CD14-positive monocyte (primary cell): ENCODE data around the gene S1PR3. TPM values are rescaled to one million over a fixed set of nuclear protein-coding genes. Genes with fewer than 3 reads are reported as not detected.

Experiments used
- DNase-seq, 3 donors: peaks; one replicate each; pipeline ENCODE4 v3.0.0-alpha.2; 2011 to 2022
- H2AFZ ChIP-seq: 2 replicates; pipeline ENCODE4 v1.6.0; 2012; ENCODE audit warnings: mild to moderate bottlenecking, low read depth, low read length, inconsistent platforms; ENCODE audit not compliant: insufficient read depth, poor library complexity, severe bottlenecking
- H3K27ac ChIP-seq, 2 donors: 1 replicate in 1 of 2; 2 replicates in 1 of 2; pipeline ENCODE4 v1.5.1; 2012 to 2013; ENCODE audit warnings: low read length in 2 of 2, control low read depth in 1 of 2, inconsistent platforms in 1 of 2, low read depth in 1 of 2, mild to moderate bottlenecking in 1 of 2
- H3K27me3 ChIP-seq, 2 donors: one replicate each; pipeline versions ENCODE4 v1.6.0 to v1.6.1; 2011 to 2013; ENCODE audit warnings: low read length in 2 of 2; ENCODE audit not compliant: control insufficient read depth in 2 of 2, insufficient read depth in 2 of 2
- H3K36me3 ChIP-seq, 2 donors: replicated peaks in 1 of 2; 1 replicate in 1 of 2; 2 replicates in 1 of 2; pipeline versions ENCODE4 v1.5.1 to v1.6.1; 2012 to 2013; ENCODE audit warnings: low read length in 2 of 2, control low read depth in 1 of 2, inconsistent platforms in 1 of 2, mild to moderate bottlenecking in 1 of 2; ENCODE audit not compliant: insufficient read depth in 2 of 2, control insufficient read depth in 1 of 2
- H3K4me1 ChIP-seq, 2 donors: 1 replicate in 1 of 2; 2 replicates in 1 of 2; pipeline versions ENCODE4 v1.5.1 to v1.6.1; 2012 to 2013; ENCODE audit warnings: low read length in 2 of 2, control low read depth in 1 of 2, inconsistent platforms in 1 of 2, mild to moderate bottlenecking in 1 of 2, moderate library complexity in 1 of 2; ENCODE audit not compliant: insufficient read depth in 2 of 2, control insufficient read depth in 1 of 2
- H3K4me2 ChIP-seq: replicated peaks from 2 replicates; pipeline ENCODE3; 2012; ENCODE audit warnings: low read length, moderate library complexity, mild to moderate bottlenecking; ENCODE audit not compliant: poor library complexity, severe bottlenecking; ENCODE audit errors: extremely low read depth
- H3K4me3 ChIP-seq, 3 experiments: fragments of 200-600 bp in 1 of 3; sonication (generic) in 1 of 3; replicated peaks in 1 of 3; 1 replicate in 2 of 3; 2 replicates in 1 of 3; pipeline ENCODE4 v1.5.1; 2011 to 2013; ENCODE audit warnings: low read length in 3 of 3, mild to moderate bottlenecking in 3 of 3, control low read depth in 2 of 3, low read depth in 2 of 3, inconsistent platforms in 1 of 3, moderate library complexity in 1 of 3
- H3K79me2 ChIP-seq: 2 replicates; pipeline ENCODE4 v1.6.0; 2012; ENCODE audit warnings: mild to moderate bottlenecking, control low read depth, inconsistent platforms, low read length, moderate library complexity; ENCODE audit not compliant: insufficient read depth
- H3K9ac ChIP-seq: 2 replicates; pipeline ENCODE4 v1.6.0; 2017; ENCODE audit warnings: low read length, mild to moderate bottlenecking; ENCODE audit not compliant: insufficient read depth, poor library complexity, severe bottlenecking
- H3K9me3 ChIP-seq, 2 donors: replicated peaks in 1 of 2; 1 replicate in 1 of 2; 2 replicates in 1 of 2; pipeline versions ENCODE4 v1.5.1 to v1.6.1; 2012 to 2013; ENCODE audit warnings: low read length in 2 of 2, control low read depth in 1 of 2; ENCODE audit not compliant: control insufficient read depth in 1 of 2, insufficient read depth in 1 of 2
- H4K20me1 ChIP-seq: 2 replicates; pipeline ENCODE4 v1.6.0; 2012; ENCODE audit warnings: mild to moderate bottlenecking, low read length, control low read depth, moderate library complexity; ENCODE audit not compliant: insufficient read depth
- H3K27ac Mint-ChIP-seq, 7 donors: one replicate each; pipeline ENCODE4 v1.8.0; 2020; ENCODE audit warnings: mild to moderate bottlenecking in 7 of 7, mixed read lengths in 7 of 7, moderate library complexity in 6 of 7, inconsistent platforms in 2 of 7
- H3K27me3 Mint-ChIP-seq, 3 donors: one replicate each; pipeline ENCODE4 v1.8.0; 2021 to 2022; ENCODE audit warnings: low read depth in 3 of 3, mild to moderate bottlenecking in 3 of 3, mixed read lengths in 3 of 3, moderate library complexity in 3 of 3, inconsistent platforms in 1 of 3
- H3K36me3 Mint-ChIP-seq, 2 donors: one replicate each; pipeline ENCODE4 v1.8.0; 2020; ENCODE audit warnings: mixed read lengths in 2 of 2, inconsistent platforms in 1 of 2, mild to moderate bottlenecking in 1 of 2
- H3K4me1 Mint-ChIP-seq: one replicate; pipeline ENCODE4 v1.8.0; 2020; ENCODE audit warnings: mild to moderate bottlenecking, mixed read lengths
- H3K4me3 Mint-ChIP-seq, 2 donors: one replicate each; pipeline ENCODE4 v1.8.0; 2020; ENCODE audit warnings: mild to moderate bottlenecking in 2 of 2, mixed read lengths in 2 of 2, moderate library complexity in 1 of 2
- H3K9me3 Mint-ChIP-seq, 7 donors: one replicate each; pipeline ENCODE4 v1.8.0; 2020 to 2022; ENCODE audit warnings: mixed read lengths in 7 of 7, mild to moderate bottlenecking in 6 of 7, moderate library complexity in 6 of 7, inconsistent platforms in 2 of 7
- WGBS: methylation state at CpG from one replicate; pipeline ENCODE4 v1.1.5; 2013; ENCODE audit warnings: missing lambda C conversion rate; ENCODE audit not compliant: insufficient coverage; 5-methylcytosine and 5-hydroxymethylcytosine counted together
- intact Hi-C, 2 donors: fragments of 100-400 bp; cut with micrococcal nuclease; formaldehyde crosslinking; loops; one replicate each; pipeline versions ENCODE4 v1.15.0 to v1.15.1; 2023
- polyA plus RNA-seq, 3 donors: library from polyadenylated mRNA; depleted of rRNA in 1 of 3; unstranded in 2 of 3; stranded (reverse) in 1 of 3; fragments of 300-500 nt in 2 of 3; fragments of >200 nt in 1 of 3; fragmentation: Illumina TruSeq in 2 of 3; gene quantifications; 1 replicate in 2 of 3; 2 replicates in 1 of 3; pipeline ENCODE4 v1.2.3, GENCODE V29; 2012 to 2021
- TF ChIP-seq, protein P1 (sequence below): fragments of 200-600 bp; IDR thresholded peaks from one replicate; pipeline ENCODE4 v1.8.0; 2022; ENCODE audit warnings: antibody characterized with exemption, mild to moderate bottlenecking

Gene S1PR3
- polyA plus RNA-seq, 3 donors = 28.2 to 59.7 (median 30.6) TPM

DNA sequence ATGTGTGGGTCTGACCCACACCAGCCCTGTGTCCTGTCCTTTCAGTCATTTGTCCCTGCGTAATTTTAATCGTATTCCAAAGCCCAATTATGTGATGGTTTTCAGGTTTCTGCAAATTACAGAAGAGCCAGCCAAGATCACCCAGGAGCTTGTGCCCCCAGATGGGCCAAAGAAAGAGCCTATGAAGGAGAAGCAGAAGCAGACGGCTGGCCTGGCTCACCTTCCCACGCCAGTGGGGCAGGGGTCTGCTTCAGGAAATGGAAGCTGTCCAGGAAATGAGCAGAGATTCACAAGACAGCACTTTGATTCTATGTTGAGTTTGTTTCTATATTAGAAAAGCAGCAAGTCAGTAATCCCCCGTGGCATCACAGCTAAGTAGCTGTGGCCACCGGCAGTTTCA lies 11.7 kb downstream of the S1PR3 start:
- no peaks in the 10 kb centered on the region for H3K9me3 ChIP-seq
- H3K4me2 ChIP-seq = no peak overlapping the region
- Mint-ChIP-seq H3K4me1 (peaks cover 22% of the 10 kb centered on the region), H3K36me3 (peaks cover 66 to 78% of the 10 kb centered on the region in 2 donors), H3K27ac (no peak overlapping the region), H3K4me3 (no peak overlapping the region), H3K9me3 (no peaks in the 10 kb centered on the region), H3K27me3 (peaks cover 0 to 9% (median 0%) of the 10 kb centered on the region in 3 donors)
- peaks cover 97% of the 10 kb centered on the region for H4K20me1 ChIP-seq
- DNase-seq = no peak
- peaks cover 16 to 18% of the 10 kb centered on the region in 2 donors for H3K4me1 ChIP-seq
- intact Hi-C loops = loop anchor here (5.0 to 10.0 kb wide), 3 partner anchors 276 to 411 kb away; no protein-coding TSS in a partner anchor
- H3K27ac ChIP-seq = no peak overlapping the region
- H3K36me3 ChIP-seq = peaks cover 54 to 74% of the 10 kb centered on the region in 2 donors
- no peaks in the 10 kb centered on the region for H3K27me3 ChIP-seq
- no peak overlapping the region for H3K4me3 ChIP-seq
- TF ChIP-seq, protein P1, sequence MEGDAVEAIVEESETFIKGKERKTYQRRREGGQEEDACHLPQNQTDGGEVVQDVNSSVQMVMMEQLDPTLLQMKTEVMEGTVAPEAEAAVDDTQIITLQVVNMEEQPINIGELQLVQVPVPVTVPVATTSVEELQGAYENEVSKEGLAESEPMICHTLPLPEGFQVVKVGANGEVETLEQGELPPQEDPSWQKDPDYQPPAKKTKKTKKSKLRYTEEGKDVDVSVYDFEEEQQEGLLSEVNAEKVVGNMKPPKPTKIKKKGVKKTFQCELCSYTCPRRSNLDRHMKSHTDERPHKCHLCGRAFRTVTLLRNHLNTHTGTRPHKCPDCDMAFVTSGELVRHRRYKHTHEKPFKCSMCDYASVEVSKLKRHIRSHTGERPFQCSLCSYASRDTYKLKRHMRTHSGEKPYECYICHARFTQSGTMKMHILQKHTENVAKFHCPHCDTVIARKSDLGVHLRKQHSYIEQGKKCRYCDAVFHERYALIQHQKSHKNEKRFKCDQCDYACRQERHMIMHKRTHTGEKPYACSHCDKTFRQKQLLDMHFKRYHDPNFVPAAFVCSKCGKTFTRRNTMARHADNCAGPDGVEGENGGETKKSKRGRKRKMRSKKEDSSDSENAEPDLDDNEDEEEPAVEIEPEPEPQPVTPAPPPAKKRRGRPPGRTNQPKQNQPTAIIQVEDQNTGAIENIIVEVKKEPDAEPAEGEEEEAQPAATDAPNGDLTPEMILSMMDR = no peak
- WGBS = 86% methylated on average over 4 of the region's 6 CpGs
- no peak overlapping the region for H2AFZ ChIP-seq
- peaks cover 5% of the 10 kb centered on the region for H3K79me2 ChIP-seq
- no peak overlapping the region for H3K9ac ChIP-seq

DNA sequence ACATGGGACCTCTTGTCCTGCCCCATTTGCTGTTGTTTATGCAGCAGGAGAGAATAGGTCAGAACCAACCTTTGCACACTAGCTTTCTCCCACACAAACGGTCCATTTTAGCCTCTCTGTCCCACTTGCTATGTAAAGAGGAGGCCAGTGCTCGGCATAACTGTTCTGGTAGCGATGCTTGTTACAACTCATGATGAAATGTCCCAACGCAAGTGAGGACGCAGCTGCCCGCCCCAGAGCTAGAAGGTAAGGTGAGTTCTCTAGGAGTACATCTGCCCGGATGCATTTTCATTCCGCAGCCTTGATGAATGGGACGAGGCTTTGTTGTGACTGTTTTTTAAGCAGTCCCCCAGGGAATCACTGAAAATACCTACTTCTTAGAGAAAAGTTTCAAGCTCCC lies 14.1 kb downstream of the S1PR3 start:
- Mint-ChIP-seq H3K27ac (no peak overlapping the region), H3K36me3 (peaks cover 50 to 63% of the 10 kb centered on the region in 2 donors), H3K4me1 (peaks cover 28% of the 10 kb centered on the region), H3K27me3 (peaks cover 0 to 7% (median 0%) of the 10 kb centered on the region in 3 donors), H3K4me3 (no peak overlapping the region), H3K9me3 (peaks cover 0 to 2% (median 0%) of the 10 kb centered on the region in 7 donors)
- Histone ChIP-seq H3K79me2 (peaks cover 5% of the 10 kb centered on the region), H3K4me2 (no peak overlapping the region), H3K4me1 (peaks cover 29 to 30% of the 10 kb centered on the region in 2 donors), H3K27me3 (no peaks in the 10 kb centered on the region), H3K9ac (no peak overlapping the region), H3K27ac (no peak overlapping the region), H3K4me3 (no peak overlapping the region), H4K20me1 (peaks cover 75% of the 10 kb centered on the region), H3K9me3 (no peaks in the 10 kb centered on the region), H3K36me3 (peaks cover 48 to 58% of the 10 kb centered on the region in 2 donors), H2AFZ (no peak overlapping the region)
- DNase-seq = no peak
- TF ChIP-seq, protein P1 = no peak
- 87% methylated on average over 6 of the region's 9 CpGs for WGBS
- intact Hi-C loops = loop anchor here in 1 of 2 donors (10.0 kb wide), 1 partner anchor 281 kb away; no protein-coding TSS in a partner anchor
